Peyer's patch (tissue), 4 donors: ENCODE results near the gene NELFB.

Experiments
- CTCF ChIP-seq, 6 experiments: fragments of 450-650 bp in 4 of 6; fragments of 200-600 bp in 2 of 6; sonication (generic) in 1 of 6; IDR thresholded peaks; one replicate each; pipeline ENCODE4 v1.5.1; 2017 to 2019; ENCODE audit warnings: antibody characterized with exemption in 6 of 6, mild to moderate bottlenecking in 3 of 6, moderate library complexity in 1 of 6
- POLR2A ChIP-seq, 2 donors: fragments of 450-650 bp; IDR thresholded peaks; one replicate each; pipeline ENCODE4 v1.5.1; 2017; ENCODE audit warnings: antibody characterized with exemption in 2 of 2, mild to moderate bottlenecking in 2 of 2, moderate library complexity in 2 of 2

GRCh38 chr9:137275203-137275587 lies 20.1 kb downstream of the NELFB start:
- TF ChIP-seq CTCF (IDR thresholded peaks at IDR 0.05) (no peak), POLR2A (IDR thresholded peaks at IDR 0.05) (no peak)
